ENCODE data around the gene AIFM2.

AIFM2 gene

GRCh38 chr10:70132098-70133029 is at the start of gene AIFM2 (continued):
- 0 out of 2 replicates have a peak, but pooled peaks have one; percentile 21 for TF ChIP-seq ZBTB11 (tag by site-specific recombination; conservative IDR thresholded peaks at IDR 0.05; ENCODE audit: low read depth)
- TF ChIP-seq ZNF561 (tag by site-specific recombination; IDR thresholded peaks at IDR 0.05; ENCODE audit: borderline replicate concordance), result peak; percentile 79
- TF ChIP-seq IKZF3 (tag by site-specific recombination; IDR thresholded peaks at IDR 0.05), result peak; percentile 98
- peak; percentile 73 for TF ChIP-seq SCRT2 (tag by site-specific recombination; IDR thresholded peaks at IDR 0.05)
- peak; percentile 72 for TF ChIP-seq PATZ1 (tag by site-specific recombination; IDR thresholded peaks at IDR 0.05)
- peak; percentile 96 for TF ChIP-seq OSR2 (tag by site-specific recombination; IDR thresholded peaks at IDR 0.05)
- TF ChIP-seq KLF10 (tag by site-specific recombination; IDR thresholded peaks at IDR 0.05), result peak; percentile 95
- peak; percentile 39; the same call in 1 of the 2 replicates for TF ChIP-seq ZNF629 (tag by site-specific recombination; IDR thresholded peaks at IDR 0.05)
- TF ChIP-seq ZNF10 (tag by site-specific recombination; IDR thresholded peaks at IDR 0.05), result no peak
- TF ChIP-seq ZNF121 (tag by site-specific recombination; IDR thresholded peaks at IDR 0.05), result no peak
- peak; percentile 92 for TF ChIP-seq ZBTB26 (tag by site-specific recombination; optimal IDR thresholded peaks at IDR 0.05)
- TF ChIP-seq ZNF2 (tag by site-specific recombination; IDR thresholded peaks at IDR 0.05), result 0 out of 2 replicates have a peak, but pooled peaks have one; percentile 25
- peak; percentile 76 for TF ChIP-seq ZNF398 (tag by site-specific recombination; IDR thresholded peaks at IDR 0.05)
- TF ChIP-seq, protein P1, sequence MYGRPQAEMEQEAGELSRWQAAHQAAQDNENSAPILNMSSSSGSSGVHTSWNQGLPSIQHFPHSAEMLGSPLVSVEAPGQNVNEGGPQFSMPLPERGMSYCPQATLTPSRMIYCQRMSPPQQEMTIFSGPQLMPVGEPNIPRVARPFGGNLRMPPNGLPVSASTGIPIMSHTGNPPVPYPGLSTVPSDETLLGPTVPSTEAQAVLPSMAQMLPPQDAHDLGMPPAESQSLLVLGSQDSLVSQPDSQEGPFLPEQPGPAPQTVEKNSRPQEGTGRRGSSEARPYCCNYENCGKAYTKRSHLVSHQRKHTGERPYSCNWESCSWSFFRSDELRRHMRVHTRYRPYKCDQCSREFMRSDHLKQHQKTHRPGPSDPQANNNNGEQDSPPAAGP (tag by site-specific recombination; IDR thresholded peaks at IDR 0.05), result peak; percentile 47; the same call in 1 of the 2 replicates
- no peak for TF ChIP-seq ZNF658 (tag by site-specific recombination; IDR thresholded peaks at IDR 0.05)
- 0 out of 2 replicates have a peak, but pooled peaks have one; percentile 18 for TF ChIP-seq ZNF843 (tag by site-specific recombination; IDR thresholded peaks at IDR 0.05)
- peak; percentile 46; the same call in 1 of the 2 replicates for TF ChIP-seq CTCF (tag by site-specific recombination; IDR thresholded peaks at IDR 0.05)
- TF ChIP-seq, protein P2, sequence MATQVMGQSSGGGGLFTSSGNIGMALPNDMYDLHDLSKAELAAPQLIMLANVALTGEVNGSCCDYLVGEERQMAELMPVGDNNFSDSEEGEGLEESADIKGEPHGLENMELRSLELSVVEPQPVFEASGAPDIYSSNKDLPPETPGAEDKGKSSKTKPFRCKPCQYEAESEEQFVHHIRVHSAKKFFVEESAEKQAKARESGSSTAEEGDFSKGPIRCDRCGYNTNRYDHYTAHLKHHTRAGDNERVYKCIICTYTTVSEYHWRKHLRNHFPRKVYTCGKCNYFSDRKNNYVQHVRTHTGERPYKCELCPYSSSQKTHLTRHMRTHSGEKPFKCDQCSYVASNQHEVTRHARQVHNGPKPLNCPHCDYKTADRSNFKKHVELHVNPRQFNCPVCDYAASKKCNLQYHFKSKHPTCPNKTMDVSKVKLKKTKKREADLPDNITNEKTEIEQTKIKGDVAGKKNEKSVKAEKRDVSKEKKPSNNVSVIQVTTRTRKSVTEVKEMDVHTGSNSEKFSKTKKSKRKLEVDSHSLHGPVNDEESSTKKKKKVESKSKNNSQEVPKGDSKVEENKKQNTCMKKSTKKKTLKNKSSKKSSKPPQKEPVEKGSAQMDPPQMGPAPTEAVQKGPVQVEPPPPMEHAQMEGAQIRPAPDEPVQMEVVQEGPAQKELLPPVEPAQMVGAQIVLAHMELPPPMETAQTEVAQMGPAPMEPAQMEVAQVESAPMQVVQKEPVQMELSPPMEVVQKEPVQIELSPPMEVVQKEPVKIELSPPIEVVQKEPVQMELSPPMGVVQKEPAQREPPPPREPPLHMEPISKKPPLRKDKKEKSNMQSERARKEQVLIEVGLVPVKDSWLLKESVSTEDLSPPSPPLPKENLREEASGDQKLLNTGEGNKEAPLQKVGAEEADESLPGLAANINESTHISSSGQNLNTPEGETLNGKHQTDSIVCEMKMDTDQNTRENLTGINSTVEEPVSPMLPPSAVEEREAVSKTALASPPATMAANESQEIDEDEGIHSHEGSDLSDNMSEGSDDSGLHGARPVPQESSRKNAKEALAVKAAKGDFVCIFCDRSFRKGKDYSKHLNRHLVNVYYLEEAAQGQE (tag by site-specific recombination; IDR thresholded peaks at IDR 0.05), result 0 out of 2 replicates have a peak, but pooled peaks have one; percentile 7
- peak; percentile 78; the same call in 1 of the 2 replicates for TF ChIP-seq KLF8 (tag by site-specific recombination; IDR thresholded peaks at IDR 0.05)
- TF ChIP-seq BCL11A (tag by site-specific recombination; IDR thresholded peaks at IDR 0.05; ENCODE audit: low read depth), result peak; percentile 81
- TF ChIP-seq ZNF660 (tag by site-specific recombination; IDR thresholded peaks at IDR 0.05), result 0 out of 2 replicates have a peak, but pooled peaks have one; percentile 71
- no peak for TF ChIP-seq OVOL3 (tag by site-specific recombination; IDR thresholded peaks at IDR 0.05)
- peak; percentile 56; the same call in 1 of the 2 replicates for TF ChIP-seq ZNF596 (tag by site-specific recombination; IDR thresholded peaks at IDR 0.05)
